ENCODE data around the gene KATNB1. TPM values are rescaled to one million over a fixed set of nuclear protein-coding genes. Genes with fewer than 3 reads are reported as not detected.

KATNB1 gene
- total and polyA plus RNA-seq, 8 donors = 7.8 to 17.0 (median 11.4) TPM

- Histone ChIP-seq H3K36me3 (peaks cover 0 to 8% (median 0%) of the 10 kb centered on the region in 3 donors), H3K4me1 (peaks cover 16 to 40% (median 28%) of the 10 kb centered on the region in 3 donors), H3K9me3 (no peaks in the 10 kb centered on the region), H3K27me3 (no peaks in the 10 kb centered on the region), H3K4me3 (peak overlapping the region; percentile 0 to 61 (median 46)), H3K27ac (peak overlapping the region; percentile 86 to 96 (median 92))
- no peak for FAIRE-seq
- WGBS, 2 donors = 7 to 14% methylated on average over 13 of the region's 13 CpGs
- peak; percentile 3 to 8 (median 4) for ATAC-seq
- no peak for DNase-seq
- intact Hi-C loops (cut with DNase I) = loop anchor here in 1 of 3 donors (10.0 kb wide), 1 partner anchor 68 kb away; no protein-coding TSS in a partner anchor
- no peak for TF ChIP-seq CTCF (IDR thresholded peaks at IDR 0.05)
These were observed 61.6 kb downstream of the KATNB1 start for GRCh38 chr16:57797216-57797525.

GRCh38 chr16:57797526-57798266 is 62.1 kb downstream of the KATNB1 start:
- peak overlapping the region; percentile 86 to 96 (median 92) for H3K27ac ChIP-seq
- peaks cover 0 to 5% (median 0%) of the 10 kb centered on the region in 3 donors for H3K36me3 ChIP-seq
- H3K9me3 ChIP-seq = no peaks in the 10 kb centered on the region
- intact Hi-C loops (cut with DNase I) = loop anchor here in 1 of 3 donors (10.0 kb wide), 1 partner anchor 67 kb away; no protein-coding TSS in a partner anchor
- TF ChIP-seq CTCF (IDR thresholded peaks at IDR 0.05) = no peak
- no peak for FAIRE-seq
- no peaks in the 10 kb centered on the region for H3K27me3 ChIP-seq
- WGBS, 2 donors = 9 to 12% methylated on average over 38 to 42 of the region's 42 CpGs
- peak overlapping the region; percentile 43 to 61 (median 48) for H3K4me3 ChIP-seq
- H3K4me1 ChIP-seq = peaks cover 16 to 42% (median 30%) of the 10 kb centered on the region in 3 donors
- ATAC-seq = peak; percentile 78 to 81 (median 80)
- peak; percentile 87 to 94 (median 90) for DNase-seq

- DNase-seq (peak in 1 of 6 donors; percentile 58), ATAC-seq (no peak), FAIRE-seq (no peak)
- Histone ChIP-seq H3K27me3 (no peaks in the 10 kb centered on the region), H3K27ac (peak overlapping the region; percentile 86 to 96 (median 92)), H3K9me3 (no peaks in the 10 kb centered on the region), H3K4me1 (peaks cover 16 to 44% (median 36%) of the 10 kb centered on the region in 3 donors), H3K36me3 (peaks cover 0 to 5% (median 0%) of the 10 kb centered on the region in 3 donors), H3K4me3 (peak overlapping the region; percentile 43 to 61 (median 48))
- WGBS, 2 donors = 12 to 20% methylated on average over 16 of the region's 16 CpGs
- TF ChIP-seq CTCF (IDR thresholded peaks at IDR 0.05) = no peak
- intact Hi-C loops (cut with DNase I) = loop anchor here in 1 of 3 donors (10.0 kb wide), 1 partner anchor 66 kb away; no protein-coding TSS in a partner anchor
These were observed 62.8 kb downstream of the KATNB1 start for GRCh38 chr16:57798267-57798810.

DNA sequence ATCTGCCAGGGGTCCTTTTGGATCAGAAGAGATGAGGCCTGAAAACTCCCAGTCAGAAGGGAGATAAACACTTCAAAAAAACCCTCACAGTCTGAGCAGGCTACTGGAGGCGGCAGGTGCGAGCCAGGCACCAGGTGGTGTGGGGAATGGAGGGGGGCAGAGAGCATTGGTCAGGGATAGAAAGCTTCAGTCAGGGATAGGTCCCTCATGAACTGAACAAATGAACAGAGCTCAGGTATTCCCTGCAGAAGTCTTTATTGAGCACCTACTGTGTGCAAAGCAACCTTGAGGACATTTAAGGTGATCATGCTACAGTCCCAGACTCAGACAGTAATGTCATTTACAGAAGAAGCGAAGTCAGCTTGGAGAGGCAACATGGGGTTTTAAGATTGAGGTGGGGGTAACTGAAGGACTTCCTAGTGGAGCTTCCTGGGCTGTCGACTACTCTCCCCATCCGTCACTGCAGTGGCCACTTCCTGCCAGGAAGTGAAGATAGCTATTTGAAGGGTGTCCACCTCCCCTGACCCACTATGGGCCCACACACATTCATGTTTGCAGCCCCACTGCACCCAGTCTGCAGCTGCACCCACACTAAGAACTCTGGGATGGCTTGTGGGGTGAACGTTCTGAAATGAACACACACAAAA is 63.5 kb downstream of the KATNB1 start:
- 22 to 24% methylated on average over 6 of the region's 6 CpGs for WGBS, 2 donors
- ATAC-seq (peak in 2 of 4 donors; percentile 16 to 20), DNase-seq (peak in 1 of 6 donors; percentile 38), FAIRE-seq (no peak)
- intact Hi-C loops (cut with DNase I) = loop anchor here in 1 of 3 donors (10.0 kb wide), 1 partner anchor 66 kb away; no protein-coding TSS in a partner anchor
- Histone ChIP-seq H3K27ac (peak overlapping the region; percentile 86 to 96 (median 92)), H3K4me3 (peak overlapping the region; percentile 43 to 61 (median 48)), H3K4me1 (peaks cover 16 to 51% (median 36%) of the 10 kb centered on the region in 3 donors), H3K36me3 (peaks cover 0 to 5% (median 0%) of the 10 kb centered on the region in 3 donors), H3K27me3 (no peaks in the 10 kb centered on the region), H3K9me3 (no peaks in the 10 kb centered on the region)
- no peak for TF ChIP-seq CTCF (IDR thresholded peaks at IDR 0.05)
